Lower lobe of right lung (tissue), 2 donors: ENCODE results near the gene DOCK4. TPM values are rescaled to one million over a fixed set of nuclear protein-coding genes. Genes with fewer than 3 reads are reported as not detected.

Experiments used
- ATAC-seq, 2 donors: fragments of 200-7000 bp; cut with Tn5 transposase; one replicate each; pipeline ENCODE4 v1.9.1; 2020 to 2022; ENCODE audit warnings: mild to moderate bottlenecking in 2 of 2, moderate library complexity in 2 of 2
- DNase-seq: peaks from one replicate; pipeline ENCODE4 v3.0.0-alpha.2; 2020
- H3K27ac ChIP-seq: fragments of 200-600 bp; one replicate; pipeline ENCODE4 v1.8.0; 2022
- H3K27me3 ChIP-seq: fragments of 200-600 bp; one replicate; pipeline ENCODE4 v1.8.0; 2022; ENCODE audit warnings: low read depth
- H3K36me3 ChIP-seq: fragments of 200-600 bp; one replicate; pipeline ENCODE4 v1.8.0; 2022; ENCODE audit warnings: mild to moderate bottlenecking
- H3K4me1 ChIP-seq: fragments of 200-600 bp; one replicate; pipeline ENCODE4 v1.8.0; 2022
- H3K4me3 ChIP-seq: fragments of 200-600 bp; one replicate; pipeline ENCODE4 v1.8.0; 2022; ENCODE audit warnings: mild to moderate bottlenecking
- H3K9me3 ChIP-seq: fragments of 200-600 bp; one replicate; pipeline ENCODE4 v1.8.0; 2022
- intact Hi-C: fragments of 100-400 bp; cut with DNase I; formaldehyde crosslinking; loops from one replicate; pipeline ENCODE4 v1.11.0; 2022
- total RNA-seq: library from RNA; stranded (reverse); fragmentation: NEBNext Ultra II Directional; extraction: Animal tissue kit (Norgen Biotek cat#: 25700); gene quantifications from one replicate; pipeline ENCODE4 v1.2.1, GENCODE V29; 2021
- TF ChIP-seq, protein P1 (sequence below): fragments of 200-600 bp; IDR thresholded peaks from one replicate; pipeline ENCODE4 v1.8.0; 2022; ENCODE audit warnings: antibody characterized with exemption, mild to moderate bottlenecking
- donor health status: DM: no; HTN: yes; CAD: no; lungs with severe emphysema.

DOCK4 gene
- total RNA-seq, 1 donor from 2014 or later, result 78.5 TPM

DNA sequence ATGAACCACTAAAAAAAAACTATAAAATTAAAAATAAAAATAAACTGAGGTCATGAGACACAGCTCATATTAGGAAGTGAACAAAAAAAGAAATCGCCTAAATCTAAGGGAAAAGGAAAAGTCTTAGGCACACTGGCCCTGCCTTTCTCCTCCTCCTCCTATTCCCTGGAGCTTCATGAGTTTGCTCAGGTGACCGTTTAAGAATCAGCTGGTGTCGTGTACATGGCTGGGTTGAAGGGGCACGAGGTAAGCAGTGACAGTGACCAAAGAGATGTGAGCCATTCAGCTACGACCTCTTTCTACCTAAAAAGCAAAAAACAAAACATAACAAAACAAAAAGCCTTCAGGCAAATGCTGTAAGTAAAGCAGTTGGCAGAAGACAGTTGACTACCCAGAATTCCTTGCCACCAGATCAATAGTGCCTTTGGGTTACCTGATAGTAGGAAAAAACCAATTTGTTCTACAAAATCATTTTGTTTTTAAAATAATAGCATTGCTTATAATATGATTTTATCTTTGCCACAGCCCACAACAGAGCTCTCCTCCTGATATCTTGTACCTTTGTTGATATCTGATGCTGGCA, 135.4 kb downstream of the DOCK4 start:
- TF ChIP-seq, protein P1, sequence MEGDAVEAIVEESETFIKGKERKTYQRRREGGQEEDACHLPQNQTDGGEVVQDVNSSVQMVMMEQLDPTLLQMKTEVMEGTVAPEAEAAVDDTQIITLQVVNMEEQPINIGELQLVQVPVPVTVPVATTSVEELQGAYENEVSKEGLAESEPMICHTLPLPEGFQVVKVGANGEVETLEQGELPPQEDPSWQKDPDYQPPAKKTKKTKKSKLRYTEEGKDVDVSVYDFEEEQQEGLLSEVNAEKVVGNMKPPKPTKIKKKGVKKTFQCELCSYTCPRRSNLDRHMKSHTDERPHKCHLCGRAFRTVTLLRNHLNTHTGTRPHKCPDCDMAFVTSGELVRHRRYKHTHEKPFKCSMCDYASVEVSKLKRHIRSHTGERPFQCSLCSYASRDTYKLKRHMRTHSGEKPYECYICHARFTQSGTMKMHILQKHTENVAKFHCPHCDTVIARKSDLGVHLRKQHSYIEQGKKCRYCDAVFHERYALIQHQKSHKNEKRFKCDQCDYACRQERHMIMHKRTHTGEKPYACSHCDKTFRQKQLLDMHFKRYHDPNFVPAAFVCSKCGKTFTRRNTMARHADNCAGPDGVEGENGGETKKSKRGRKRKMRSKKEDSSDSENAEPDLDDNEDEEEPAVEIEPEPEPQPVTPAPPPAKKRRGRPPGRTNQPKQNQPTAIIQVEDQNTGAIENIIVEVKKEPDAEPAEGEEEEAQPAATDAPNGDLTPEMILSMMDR, result no peak
- ATAC-seq (no peak), DNase-seq (no peak)
- Histone ChIP-seq H3K27me3 (no peaks in the 10 kb centered on the region), H3K36me3 (no peaks in the 10 kb centered on the region), H3K4me1 (peaks cover 3% of the 10 kb centered on the region), H3K4me3 (no peak overlapping the region), H3K9me3 (no peaks in the 10 kb centered on the region), H3K27ac (no peak overlapping the region)
- intact Hi-C loops, result no loop called here

DNA sequence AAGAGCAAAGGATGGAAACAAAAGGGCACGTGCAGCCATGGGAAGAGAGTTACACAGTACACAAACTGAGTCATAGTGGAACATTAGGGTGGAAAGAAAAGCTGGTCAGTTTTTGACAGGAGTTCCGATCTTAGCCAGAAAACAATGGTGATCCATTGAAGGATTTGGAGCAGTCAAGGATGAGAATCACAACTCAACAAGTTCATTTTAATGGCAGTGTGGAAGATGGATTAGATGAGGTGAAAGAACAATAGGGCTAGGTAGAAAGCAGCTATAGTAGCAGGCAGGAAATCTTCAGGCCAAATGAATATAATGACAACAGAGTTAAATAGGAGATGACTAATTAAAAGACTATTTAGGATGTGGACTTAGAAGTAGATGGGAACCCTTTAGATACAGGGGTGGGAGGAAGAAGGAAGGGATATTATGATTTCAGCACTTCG, 136.3 kb downstream of the DOCK4 start:
- no peak for DNase-seq
- no peaks in the 10 kb centered on the region for H3K27me3 ChIP-seq
- no peaks in the 10 kb centered on the region for H3K9me3 ChIP-seq
- peaks cover 5% of the 10 kb centered on the region for H3K4me1 ChIP-seq
- no peak overlapping the region for H3K4me3 ChIP-seq
- H3K27ac ChIP-seq, result no peak overlapping the region
- intact Hi-C loops, result no loop called here
- TF ChIP-seq, protein P1, result no peak
- H3K36me3 ChIP-seq, result no peaks in the 10 kb centered on the region
- no peak for ATAC-seq

DNA sequence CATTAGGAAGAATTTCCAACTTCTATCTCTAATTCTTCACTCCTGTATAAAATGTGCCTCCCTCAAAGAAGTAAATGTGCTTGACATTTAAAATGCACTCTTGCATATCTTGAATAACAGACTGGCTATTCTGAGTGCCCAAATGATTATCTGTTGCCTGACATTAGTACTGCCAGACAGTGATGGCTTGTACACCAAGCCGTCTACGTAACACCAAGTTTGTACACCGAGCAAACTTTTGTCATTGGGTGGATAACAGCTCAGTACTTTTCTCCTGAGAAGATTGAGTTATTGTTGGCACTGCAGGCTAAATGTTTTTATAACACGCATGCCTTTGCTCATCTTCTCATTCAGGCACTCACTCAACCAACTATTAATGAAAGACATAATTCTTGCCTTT, 137.2 kb downstream of the DOCK4 start:
- TF ChIP-seq, protein P1, result no peak
- no peaks in the 10 kb centered on the region for H3K9me3 ChIP-seq
- ATAC-seq (no peak), DNase-seq (no peak)
- no peak overlapping the region for H3K27ac ChIP-seq
- no peak overlapping the region for H3K4me3 ChIP-seq
- no peaks in the 10 kb centered on the region for H3K27me3 ChIP-seq
- H3K36me3 ChIP-seq, result no peaks in the 10 kb centered on the region
- H3K4me1 ChIP-seq, result peaks cover 5% of the 10 kb centered on the region
- intact Hi-C loops, result no loop called here

DNA sequence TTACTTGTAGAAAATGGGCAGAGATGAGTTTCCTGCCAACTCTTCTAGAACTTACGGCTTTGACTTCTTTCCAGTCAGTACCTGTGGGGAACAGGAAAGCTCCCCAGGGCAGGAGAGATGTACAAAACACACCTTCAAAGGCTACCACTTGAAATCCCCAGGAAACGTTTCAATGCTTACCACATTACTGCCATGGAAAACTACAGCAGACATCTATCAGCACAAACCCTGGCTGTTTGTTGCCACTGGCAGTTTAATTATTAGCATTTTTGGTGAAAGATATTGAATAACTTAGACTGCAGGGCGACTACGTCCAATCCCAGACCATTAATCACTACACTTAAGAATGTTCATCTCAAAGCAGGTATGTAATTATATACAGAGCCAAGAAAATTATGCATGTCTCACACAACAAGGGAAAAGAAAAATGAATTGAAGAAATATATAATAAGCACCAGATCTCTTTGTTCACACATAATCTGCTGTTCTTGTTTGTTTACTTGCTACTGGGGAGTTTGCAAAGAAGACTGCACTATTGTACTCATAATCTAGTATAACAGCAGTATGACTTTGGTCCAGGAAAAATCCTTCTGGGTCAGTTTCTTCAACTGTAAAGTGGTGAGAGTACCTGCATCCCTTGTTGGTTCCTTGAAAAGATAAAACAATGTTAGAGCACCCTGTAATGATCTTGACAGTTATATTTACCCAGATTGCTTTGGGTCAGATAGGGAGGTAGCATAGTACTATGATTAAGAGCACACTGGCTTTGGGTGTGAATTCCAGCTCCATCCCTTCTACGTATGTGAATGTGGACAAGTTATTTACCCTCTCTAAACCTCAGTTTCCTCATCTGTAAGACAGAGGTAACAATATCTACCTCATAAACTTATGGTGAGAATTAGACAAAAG, 138.3 kb downstream of the DOCK4 start:
- no peak overlapping the region for H3K27ac ChIP-seq

DNA sequence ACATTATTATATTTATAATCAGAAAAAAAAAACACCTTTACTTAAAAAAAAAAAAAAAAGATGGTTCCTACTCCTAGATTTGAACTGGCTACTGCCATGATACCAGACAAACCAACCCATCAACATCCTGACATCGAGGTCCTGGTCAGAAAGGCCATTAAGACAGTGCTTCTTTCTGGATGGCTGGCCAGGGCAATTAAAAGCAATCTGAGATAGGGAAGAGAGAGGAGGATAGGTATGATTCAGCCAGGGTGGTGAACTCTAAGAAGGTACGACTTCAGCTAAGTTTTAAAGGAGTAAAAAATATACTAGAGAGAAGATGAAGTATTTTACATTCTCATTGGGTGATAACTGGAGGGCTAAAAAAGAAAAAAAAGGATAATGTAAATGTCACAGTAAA, 139.0 kb downstream of the DOCK4 start:
- ATAC-seq (no peak), DNase-seq (no peak)
- no peak overlapping the region for H3K27ac ChIP-seq
- H3K27me3 ChIP-seq, result no peaks in the 10 kb centered on the region
- H3K4me3 ChIP-seq, result no peak overlapping the region
- no peaks in the 10 kb centered on the region for H3K9me3 ChIP-seq
- H3K4me1 ChIP-seq, result peaks cover 5% of the 10 kb centered on the region
- TF ChIP-seq, protein P1, result no peak
- intact Hi-C loops, result no loop called here
- H3K36me3 ChIP-seq, result no peaks in the 10 kb centered on the region

More for the DNA sequence above, 138.3 kb downstream of the DOCK4 start:
- intact Hi-C loops, result no loop called here
- ATAC-seq (no peak), DNase-seq (no peak)
- Histone ChIP-seq H3K27me3 (no peaks in the 10 kb centered on the region), H3K4me1 (peaks cover 5% of the 10 kb centered on the region), H3K36me3 (no peaks in the 10 kb centered on the region), H3K9me3 (no peaks in the 10 kb centered on the region), H3K4me3 (no peak overlapping the region)
- TF ChIP-seq, protein P1, result no peak
